Activated CD4-positive, CD25-positive, alpha-beta regulatory T cell treated with anti-CD3 and anti-CD28 coated beads, Interleukin-2, amount 50 U/mL, for 16 hours (primary cell): ENCODE results near the gene BRIX1.
"Not testable (repeated sequence)": the region's sequence is repeated elsewhere in the genome, so short reads cannot be mapped to it uniquely, and the experiment has no call there.

Source experiments
- DNase-seq: peaks from one replicate; pipeline ENCODE4 v3.0.0-alpha.2; 2020; ENCODE audit warnings: low read depth, low spot score

BRIX1 gene

DNA sequence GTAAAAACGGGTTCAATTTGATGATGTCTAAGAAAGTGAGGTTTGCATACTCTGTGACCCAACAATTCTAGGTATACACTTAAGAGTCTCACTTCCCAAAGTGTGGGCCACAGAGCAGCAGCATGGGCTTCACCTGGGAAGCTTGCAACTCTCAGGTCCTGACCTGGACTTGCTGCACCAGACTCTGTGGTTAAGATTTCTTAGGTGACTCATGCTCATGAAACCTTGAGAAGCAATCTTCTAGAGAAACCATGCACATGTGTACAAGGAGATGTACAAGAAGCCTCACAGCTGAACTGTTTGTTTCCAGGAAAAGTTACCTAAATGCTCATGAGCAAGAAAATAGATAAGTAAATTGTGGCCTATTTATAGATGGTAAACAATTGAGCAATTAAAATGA is 43.8 kb downstream of the BRIX1 start:
- no peak for DNase-seq

GRCh38 chr5:34967540-34967939 is 52.0 kb downstream of the BRIX1 start:
- DNase-seq: no peak

- DNase-seq: no peak
Observed at GRCh38 chr5:34968258-34968657, 52.7 kb downstream of the BRIX1 start.

DNA sequence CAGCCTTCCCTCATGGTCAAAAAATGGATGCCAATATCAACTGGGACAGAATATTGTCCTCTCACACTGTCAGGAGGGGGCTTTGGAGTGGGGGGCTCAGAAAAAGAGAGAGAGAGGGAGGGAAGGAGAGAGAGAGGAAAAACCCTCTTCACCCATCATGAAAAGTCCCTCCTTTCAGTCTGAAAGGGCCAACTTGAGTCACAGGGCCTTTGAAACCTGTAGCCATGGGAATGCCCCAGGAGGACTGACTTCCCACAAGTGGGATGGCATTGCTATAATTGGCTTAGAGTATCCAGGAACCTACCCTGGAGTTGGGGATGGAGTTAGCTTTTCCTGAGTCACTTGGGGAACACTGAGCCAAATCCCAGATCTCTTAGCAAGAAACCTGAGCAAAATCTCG is 55.0 kb downstream of the BRIX1 start:
- no peak for DNase-seq

GRCh38 chr5:34971655-34972054 is 56.1 kb downstream of the BRIX1 start:
- DNase-seq: not testable (repeated sequence)
